GM19043 (cell line): ENCODE measurements around the gene KIAA1755.
"Not testable (repeated sequence)": the region's sequence is repeated elsewhere in the genome, so short reads cannot be mapped to it uniquely, and the experiment has no call there.

ENCODE experiments used
- ATAC-seq: cut with Tn5 transposase; IDR thresholded peaks from one replicate; pipeline ENCODE4 v1.9.1; 2021; ENCODE audit warnings: low read depth; ENCODE audit not compliant: unreplicated experiment

KIAA1755 gene

DNA sequence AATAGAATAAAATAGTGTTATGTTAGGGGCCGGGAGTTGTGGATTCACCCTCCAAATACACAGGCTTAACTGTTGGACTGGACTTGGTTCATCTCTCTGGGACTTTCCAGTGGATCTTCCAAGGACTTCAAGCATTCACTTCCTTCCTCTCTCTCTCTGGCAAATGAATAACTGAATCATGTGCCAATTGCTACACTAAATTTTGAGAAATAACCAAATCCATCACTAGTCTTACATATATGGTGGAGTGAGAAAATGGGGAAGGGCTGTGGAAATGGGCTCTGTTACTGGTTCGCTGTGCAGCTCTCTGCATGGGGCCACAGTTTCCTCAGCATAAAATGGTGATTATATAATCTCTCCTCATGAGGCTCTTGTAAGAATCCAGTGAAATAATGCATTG, 6.8 kb upstream of the KIAA1755 start:
- no peak for ATAC-seq

DNA sequence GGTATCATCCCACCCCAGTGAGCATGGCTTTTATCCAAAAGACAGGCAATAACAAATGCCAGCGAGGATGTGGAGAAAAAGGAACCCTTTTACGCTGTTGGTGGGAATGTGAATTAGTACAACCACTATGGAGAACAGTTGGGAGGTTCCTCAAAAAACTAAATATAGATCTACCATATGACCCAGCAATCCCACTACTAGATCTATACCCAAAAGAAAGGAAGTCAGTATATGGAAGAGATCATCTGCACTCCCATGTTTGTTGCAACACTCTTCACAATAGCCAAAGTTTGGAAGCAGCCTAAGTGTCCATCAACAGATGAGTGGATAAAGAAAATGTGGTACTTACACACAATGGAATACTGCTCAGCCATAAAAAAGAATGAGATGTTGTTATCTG, 5.9 kb upstream of the KIAA1755 start:
- no peak for ATAC-seq

DNA sequence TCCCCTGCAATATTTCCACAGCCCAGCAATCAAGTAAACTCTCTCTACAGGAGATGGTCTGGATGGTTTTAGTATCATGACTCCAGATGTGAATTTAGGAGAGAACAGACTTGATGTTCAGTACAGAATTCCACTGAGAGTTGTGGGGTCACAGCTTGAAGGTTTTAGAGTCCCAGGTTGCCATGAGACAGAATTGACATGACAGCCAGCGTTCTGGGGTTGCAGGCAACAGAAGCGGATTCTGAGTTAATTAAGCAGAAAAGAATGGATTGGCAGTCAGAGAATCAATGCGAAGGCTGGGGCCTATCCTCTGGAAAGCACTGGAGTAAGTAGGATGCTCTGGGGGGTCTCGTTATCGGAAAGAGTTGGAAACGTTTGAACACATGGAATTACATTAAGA, 2.4 kb upstream of the KIAA1755 start:
- ATAC-seq: no peak

DNA sequence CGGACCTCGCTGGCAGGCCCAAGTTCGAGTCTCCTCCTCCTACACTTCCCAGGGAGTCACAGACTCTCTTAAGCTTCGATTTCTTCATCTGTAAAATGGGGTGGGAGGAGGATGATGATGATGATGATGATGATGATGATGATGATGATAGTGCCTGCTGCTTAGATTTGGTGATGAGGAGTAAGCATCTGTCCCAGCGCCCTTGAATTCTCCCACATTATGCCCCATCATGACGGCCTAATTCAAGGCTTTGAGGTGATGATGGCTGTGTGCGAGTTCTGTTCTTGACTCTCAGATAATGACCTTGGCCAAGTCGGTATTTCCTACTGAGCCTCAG, 487 bp upstream of the KIAA1755 start:
- ATAC-seq: no peak

DNA sequence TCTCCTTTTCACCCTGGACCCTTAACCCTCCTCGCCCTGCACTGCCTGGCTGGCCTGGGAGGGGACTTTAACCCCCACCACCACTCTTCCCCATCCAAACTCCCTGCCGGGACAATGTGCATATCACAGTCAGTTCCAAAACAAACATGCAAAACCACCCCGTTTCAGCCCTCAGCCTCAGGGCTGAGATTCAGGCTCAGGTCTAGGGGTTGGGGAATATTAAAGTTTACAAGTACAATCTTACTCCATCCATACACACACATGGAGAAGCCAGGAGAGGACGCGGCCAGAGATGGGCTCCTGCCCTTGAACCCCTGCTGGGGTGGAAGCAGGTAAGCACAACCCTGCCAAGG, 534 bp downstream of the KIAA1755 start:
- ATAC-seq: no peak

DNA sequence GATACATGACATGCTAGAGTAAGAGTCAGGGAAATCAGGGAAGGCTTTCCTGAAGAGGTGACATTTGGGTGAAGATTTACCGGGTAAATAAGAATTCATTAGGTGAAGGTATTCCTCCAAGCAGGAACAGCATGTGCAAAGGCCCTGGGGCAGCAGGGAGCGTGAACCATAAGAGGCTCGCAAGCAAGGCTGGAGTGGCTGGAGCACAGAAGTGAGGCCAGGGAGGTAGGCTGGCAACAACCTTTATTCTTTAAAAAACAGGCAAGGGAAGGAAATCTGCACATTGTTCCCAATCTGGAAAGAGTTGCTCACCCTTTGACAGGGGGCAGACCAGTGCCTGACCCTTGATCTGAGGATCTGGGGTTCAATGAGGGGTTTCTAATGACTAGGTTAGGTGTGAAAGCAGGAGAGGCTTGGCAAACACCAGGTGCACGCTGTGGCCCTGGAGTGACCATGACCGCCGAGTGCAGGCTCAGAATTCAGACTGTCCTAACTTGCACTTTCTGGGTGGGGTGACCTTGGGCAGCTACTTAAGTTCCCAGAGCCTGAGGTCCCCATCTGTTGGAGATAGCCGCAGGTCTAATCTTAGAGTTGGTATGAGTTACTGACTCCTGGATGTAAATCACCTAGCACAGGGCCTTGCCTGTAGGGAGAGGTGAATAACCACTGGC, 1.9 kb downstream of the KIAA1755 start:
- ATAC-seq: no peak

DNA sequence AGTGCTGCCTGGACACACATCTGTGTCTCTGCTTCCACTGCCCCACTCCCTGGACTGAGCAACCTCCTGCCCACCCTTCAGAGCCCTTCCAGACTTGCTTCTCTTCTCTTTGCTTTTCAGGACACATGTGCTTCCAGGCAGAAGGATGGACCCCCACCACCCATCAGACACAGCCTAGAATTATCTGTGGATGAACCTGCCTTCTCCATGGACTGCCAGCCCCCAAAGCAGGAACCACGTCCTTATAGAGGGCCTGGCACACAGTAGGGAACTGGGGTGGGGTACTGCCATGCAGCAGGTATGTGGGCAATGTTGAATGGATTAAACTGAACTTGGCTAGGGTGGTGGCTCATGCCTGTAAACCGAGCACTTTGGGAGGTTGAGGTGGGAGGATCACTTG, 3.6 kb downstream of the KIAA1755 start:
- ATAC-seq: no peak

DNA sequence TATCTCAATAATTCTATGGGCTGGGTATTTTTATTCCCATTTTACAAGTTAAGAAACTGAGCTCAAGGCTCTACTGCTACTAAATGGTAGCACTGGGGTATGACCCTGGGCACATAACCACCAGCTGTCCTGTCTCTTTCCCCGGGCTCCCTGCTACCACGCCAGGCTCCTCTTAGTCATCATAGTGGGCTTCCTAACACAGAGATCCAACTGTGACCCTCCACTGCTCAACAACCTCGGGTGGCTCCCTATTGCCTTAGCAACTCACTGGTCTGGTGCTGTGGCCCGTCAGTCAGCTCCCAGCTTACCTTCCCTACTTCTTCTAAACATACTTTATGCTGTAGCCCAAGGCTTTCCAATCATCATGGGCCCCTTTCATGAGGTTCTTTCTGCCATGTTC, 4.5 kb downstream of the KIAA1755 start:
- no peak for ATAC-seq

DNA sequence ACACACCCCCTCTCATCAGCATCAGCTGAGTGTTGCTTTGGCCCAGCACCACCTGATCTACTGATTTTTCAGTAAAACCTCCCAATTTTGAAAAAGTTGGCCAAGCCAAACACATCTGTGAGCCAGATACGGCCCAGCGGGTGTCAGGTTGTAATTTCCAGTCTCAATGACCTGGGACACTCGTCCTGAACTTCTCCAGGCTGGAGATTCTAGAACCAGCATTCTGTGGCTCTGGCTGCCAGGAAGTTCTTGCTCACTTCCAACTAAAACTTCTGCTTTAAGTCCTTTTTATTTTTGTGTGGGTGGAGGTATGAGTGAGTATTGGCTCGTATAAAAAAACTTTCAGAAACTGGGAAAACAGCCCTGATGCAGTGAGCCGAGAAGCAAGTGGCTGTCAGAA, 5.1 kb downstream of the KIAA1755 start:
- no peak for ATAC-seq

DNA sequence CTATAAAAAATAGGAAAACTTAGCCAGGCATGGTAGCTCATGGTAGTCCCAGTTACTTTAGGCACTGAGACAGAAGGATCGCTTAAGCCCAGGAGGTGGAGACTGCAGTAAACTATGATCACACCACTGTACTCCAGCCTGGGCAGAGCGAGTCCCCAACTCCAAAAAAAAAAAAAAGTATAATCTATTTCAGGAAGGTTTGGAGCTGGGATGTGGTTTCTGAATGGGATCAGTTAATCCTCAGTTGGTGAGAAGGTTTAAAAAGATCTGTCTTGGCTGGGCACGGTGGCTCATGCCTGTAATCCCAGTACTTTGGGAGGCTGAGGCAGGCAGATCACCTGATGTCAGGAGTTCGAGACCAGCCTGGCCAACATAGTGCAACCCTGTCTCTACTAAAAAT, 5.9 kb downstream of the KIAA1755 start:
- ATAC-seq: not testable (repeated sequence)

DNA sequence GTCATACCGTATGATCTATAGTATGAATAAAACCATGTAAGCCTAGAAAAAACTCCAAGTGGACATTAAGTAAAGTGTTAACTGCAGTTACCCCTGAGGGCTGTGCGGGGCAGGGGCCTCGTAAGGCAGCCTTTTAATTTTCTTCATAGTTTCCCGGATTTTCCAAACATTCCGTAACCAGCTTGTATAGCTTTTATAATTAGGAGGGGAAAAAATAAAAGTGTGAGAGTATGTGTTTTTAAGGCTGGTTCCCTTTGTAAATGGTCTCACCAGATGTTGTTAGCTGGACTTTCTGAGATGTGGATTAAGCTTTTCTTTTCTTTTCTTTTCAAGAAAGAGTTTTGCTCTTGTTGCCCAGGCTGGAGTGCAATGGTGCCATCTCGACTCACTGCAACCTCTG, 7.0 kb downstream of the KIAA1755 start:
- ATAC-seq: no peak

DNA sequence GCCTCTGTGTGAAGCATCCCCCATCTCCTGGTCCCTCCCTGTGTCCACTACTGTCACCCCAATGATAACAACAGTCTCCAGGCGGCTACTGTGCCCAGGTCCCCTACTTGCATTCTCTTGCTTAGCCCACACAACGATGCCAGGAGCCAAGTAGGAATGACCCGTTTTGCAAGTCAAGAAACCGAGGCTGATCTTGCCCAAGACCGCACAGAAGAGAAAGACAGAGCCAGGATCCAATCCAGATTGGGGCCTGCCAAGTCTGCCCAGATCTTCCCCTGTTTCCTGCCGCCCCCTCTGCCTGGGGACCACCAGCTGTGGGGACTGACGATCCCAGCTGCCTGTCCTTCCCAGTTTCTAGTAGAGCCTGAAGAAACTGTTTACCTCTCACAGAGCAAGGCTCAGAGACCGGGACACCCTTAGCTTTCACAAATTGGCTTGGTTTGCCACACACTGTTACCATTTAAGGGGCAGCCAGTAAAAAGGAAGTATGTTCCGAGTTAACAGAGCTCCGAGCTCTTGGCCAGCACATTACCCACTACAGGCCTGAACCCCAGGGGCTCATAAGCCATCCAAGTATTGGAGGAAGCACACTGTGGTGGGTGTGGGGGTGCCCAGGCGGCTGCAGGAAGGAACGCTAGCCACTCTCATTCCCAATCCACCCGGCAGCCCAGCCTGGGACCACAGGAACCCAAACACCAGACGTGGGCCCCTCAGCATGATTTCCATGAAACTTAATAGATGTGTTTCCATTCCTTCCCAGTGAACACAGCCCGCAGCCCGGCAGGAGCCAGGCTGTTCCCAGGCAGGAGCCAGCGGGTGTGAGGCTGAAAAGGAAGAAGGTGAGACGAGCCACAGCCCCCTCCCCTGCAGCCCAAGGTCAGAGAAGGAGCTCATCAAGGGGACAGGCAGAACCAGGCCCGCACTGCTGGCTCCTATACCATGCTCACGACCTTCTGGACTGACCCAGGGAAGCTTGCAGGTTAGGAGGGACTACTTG, 7.9 kb downstream of the KIAA1755 start:
- no peak for ATAC-seq

DNA sequence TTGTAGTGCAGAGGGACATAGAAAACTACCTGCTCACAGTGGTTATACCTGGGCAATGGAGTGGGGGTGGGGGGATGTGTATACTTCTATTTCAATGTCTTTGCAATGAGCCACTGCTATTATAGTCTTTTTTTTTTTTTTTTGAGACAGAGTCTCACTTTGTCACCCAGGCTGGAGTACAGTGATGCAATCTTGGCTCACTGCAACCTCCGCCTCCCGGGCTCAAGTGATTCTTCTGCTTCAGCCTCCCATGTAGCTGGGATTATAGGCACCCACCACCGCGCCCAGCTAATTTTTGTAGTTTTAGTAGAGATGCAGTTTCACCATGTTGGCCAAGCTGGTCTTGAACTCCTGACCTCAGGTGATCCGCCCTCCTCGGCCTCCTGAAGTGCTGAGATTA, 9.1 kb downstream of the KIAA1755 start:
- ATAC-seq: not testable (repeated sequence)

DNA sequence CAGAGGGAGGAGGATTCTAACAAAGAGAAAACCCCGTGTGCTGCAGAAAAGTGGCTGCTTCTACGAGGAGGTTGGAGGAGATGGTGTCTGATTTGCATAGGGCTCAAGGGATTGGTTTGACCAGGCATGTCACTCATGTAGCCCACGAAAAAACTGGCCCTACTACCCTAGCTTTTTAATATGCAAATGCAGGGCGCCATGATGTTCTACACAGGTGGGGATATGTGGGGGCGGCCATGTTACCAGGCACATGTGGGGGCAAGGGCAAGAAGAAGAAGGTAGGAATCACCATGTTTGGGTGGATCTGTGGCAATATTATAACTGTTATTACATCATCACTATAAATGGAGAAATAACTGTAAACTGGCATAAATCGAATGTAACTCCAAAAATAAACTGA, 9.9 kb downstream of the KIAA1755 start:
- ATAC-seq: no peak

DNA sequence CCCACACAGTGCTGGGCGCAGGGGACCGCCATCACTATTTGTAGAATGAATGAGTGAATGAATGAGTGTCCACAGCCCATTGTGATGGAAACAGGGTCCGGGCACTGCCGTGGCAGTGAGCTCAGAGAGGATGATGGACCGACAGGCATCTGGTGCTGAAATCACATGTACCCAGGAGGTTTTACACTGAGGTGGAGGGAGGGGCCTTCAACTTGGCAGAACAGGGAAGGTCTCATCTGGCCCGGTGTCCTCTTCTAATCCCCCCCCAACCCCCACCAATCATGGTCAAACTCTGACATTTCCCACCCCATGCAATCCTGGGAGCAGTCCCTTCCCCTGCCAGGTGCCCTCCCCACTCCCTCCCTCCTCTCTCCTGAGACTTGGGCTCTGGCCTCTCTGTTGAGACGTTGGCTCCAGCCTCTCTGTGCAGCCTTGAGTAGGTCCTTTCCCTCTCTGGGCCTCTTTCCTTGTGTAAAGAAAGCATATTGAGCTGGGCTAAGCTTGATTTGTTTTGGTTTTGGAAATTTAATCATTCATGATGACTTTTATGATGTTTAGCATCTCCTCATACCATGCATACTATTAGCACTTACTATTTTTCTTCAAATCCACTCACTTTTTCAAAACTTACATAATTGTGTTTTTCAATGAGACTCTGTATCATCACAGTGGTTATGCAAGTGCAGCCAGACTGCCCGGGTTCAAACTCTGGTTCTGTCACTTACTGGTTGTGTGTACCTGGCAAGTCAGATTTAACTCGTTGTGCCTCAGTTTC, 10.8 kb downstream of the KIAA1755 start:
- no peak for ATAC-seq

DNA sequence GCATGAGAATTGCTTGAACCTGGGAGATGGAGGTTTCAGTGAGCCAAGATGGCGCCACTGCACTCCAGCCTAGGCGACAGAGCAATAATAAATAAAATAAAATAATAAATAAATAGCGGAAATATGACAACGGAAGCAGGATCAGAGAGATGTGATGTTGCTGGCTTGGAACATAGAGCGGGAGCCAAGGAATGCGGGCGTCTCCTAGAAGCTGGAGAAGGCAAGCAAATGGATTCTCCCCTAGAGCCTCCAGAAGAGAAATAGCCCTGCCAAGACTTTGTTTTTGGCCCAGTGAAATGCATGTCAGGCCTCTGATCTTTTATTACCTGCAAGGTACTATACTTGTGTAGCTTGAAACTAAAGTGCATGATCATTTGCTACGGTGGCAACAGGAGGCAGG, 12.4 kb downstream of the KIAA1755 start:
- ATAC-seq: no peak

DNA sequence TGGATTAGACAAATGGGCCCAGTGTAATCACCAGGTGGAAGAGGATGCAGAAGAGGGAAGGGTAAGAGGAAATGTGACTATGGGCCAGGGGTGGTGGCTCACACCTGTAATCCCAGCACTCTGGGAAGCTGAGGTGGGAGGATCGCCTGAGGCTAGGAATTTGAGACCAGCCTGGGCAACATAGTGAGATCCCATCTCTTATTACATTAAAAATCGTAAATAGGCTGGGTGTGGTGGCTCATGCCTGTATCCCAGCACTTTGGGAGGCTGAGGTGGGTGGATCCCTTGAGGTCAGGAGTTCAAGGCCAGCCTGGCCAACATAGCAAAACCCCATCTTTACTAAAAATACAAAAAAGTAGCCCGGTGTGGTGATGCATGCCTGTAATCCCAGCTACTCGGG, 12.8 kb downstream of the KIAA1755 start:
- ATAC-seq: not testable (repeated sequence)

DNA sequence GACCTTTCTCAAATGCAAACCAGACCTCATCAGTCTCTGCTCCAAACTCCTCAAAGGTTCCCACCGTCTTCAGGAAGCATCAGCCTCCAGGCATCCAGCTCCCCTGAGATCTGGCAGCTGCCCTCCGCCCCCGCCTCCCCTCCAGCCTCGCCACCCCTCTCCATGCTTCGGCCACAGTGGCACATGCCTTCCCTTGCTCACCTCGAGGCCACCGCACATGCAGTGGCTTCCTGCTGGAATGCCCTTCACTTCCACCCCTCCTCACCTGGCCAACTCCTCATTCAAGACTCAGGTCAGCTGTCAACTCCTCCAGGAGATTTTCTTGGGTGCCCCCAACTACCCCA, 13.4 kb downstream of the KIAA1755 start:
- ATAC-seq: no peak

DNA sequence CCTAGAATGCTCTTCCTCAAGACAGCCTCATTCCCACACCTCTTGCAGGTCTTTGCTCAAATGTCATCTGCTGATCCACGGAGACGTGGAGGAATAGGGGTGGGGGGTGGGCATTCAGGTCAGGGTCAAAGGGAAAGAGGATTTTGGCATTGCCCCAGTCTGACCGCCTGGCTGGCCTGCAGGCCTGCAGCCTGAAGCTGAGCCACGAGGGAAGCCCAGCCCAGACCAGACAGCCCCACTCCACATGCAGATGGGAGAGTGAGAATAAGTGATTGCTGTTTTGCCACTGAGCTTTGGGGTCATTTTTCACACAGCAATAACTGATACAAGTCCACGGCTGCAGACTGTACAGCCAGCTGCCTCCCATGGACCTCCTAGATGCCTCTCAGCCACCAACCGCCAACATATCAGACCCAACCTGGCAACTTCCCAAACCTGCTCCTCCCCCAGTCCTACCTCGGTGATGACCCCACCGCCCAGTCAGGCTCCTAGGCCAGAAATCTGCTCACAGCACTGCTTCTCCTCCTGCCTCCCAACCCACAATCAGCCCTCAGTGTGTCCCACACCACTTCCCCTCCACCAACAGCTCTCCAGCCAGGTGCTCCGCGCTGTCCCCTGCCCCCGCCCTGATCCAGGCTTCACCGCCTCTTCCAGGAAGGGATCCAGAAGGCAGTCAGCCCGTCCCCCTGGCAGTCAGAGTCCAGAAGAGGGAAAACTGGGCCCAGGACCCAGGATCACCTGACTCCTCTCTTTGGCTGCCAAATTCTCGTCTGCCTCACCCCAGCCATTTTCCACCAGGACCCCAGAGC, 14.0 kb downstream of the KIAA1755 start:
- no peak for ATAC-seq

DNA sequence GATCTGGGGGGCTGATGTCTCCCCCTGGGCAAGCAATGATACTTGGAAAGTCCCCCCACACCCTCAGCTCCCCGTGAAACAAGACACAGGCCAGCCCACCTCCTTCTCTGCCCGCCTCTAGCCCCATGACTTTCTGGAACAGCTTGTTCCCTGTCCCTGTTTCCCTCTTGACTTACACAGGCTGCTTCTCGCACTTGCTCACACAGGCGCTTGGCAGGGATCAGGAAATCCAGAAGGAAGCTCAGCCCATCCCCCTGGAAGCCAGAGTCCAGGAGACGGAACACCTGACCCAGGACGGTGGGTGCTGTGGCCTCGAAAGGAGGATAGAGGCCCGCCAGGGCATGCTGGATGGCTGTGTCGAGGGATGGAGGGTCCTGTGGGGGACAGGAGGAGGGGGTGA, 14.8 kb downstream of the KIAA1755 start:
- ATAC-seq: no peak

DNA sequence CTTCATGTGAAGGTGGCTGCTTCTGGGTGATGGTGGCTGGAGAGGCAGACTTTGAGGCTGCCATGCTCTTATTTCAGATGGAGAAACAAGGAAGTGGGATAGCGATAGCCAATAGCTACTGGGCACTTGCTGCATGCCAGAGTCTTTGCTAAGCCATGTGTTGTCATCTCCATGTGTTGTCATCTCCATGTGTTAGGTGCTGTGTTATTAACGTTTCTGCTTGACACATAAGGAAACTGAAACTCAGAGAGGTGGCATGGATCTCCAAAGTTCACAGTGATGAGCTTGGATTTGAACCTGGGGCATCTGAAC, 16.9 kb downstream of the KIAA1755 start:
- no peak for ATAC-seq
